GM12878 (cell line): ENCODE data around the gene RAB26. TPM values are rescaled to one million over a fixed set of nuclear protein-coding genes. Genes with fewer than 3 reads are reported as not detected.

ENCODE experiments used
- ATAC-seq: fragments of 200-7000 bp; cut with Tn5 transposase; 3 replicates; pipeline ENCODE4 v1.9.1; 2020; ENCODE audit warnings: mild to moderate bottlenecking, moderate library complexity
- BruUV-seq: library from RNA; stranded (reverse); fragments of 400-500 nt; replicated peaks from 2 replicates; lab custom pipeline; 2021; lab: Mats Ljungman, UMichigan
- CTCF ChIA-PET: fragments of 300-600 bp; sonication (Branson Sonifier 250); formaldehyde crosslinking; extraction: SDS; loops from one replicate; lab custom pipeline; 2021; ENCODE audit warnings: inconsistent platforms; lab: Yijun Ruan, JAX
- POLR2A ChIA-PET: fragments of 350-600 bp; formaldehyde crosslinking; extraction: SDS; loops from one replicate; lab custom pipeline; 2021; ENCODE audit warnings: inconsistent platforms; lab: Charles Lee
- RAD21 ChIA-PET: fragments of 300-600 bp; sonication (Branson Sonifier 250); formaldehyde crosslinking; loops from one replicate; lab custom pipeline; 2023; ENCODE audit warnings: antibody characterized with exemption; ENCODE audit not compliant: unreplicated experiment; lab: Charles Lee
- SMC1A ChIA-PET: fragments of 300-600 bp; sonication (Branson Sonifier 250); formaldehyde crosslinking; loops from one replicate; lab custom pipeline; 2023; ENCODE audit not compliant: unreplicated experiment, uncharacterized antibody; lab: Charles Lee
- DNase-seq: peaks from one replicate; pipeline ENCODE4 v3.0.0-alpha.2; 2011; ENCODE audit warnings: low read depth, low spot score
- FAIRE-seq: peaks from 3 replicates; lab custom pipeline; 2011; peaks lifted over from hg19 to GRCh38; lab: Jason Lieb, UNC
- H2AFZ ChIP-seq: 2 replicates; pipeline ENCODE4 v1.6.0; 2011; ENCODE audit warnings: low read depth, low read length, control low read depth; ENCODE audit not compliant: control insufficient read depth
- H3K27ac ChIP-seq: 2 replicates; pipeline ENCODE4 v1.5.1; 2011; ENCODE audit warnings: control low read depth; ENCODE audit not compliant: control insufficient read depth, insufficient read depth
- H3K27me3 ChIP-seq, 2 experiments: replicated peaks in 1 of 2; 2 replicates each; pipeline versions ENCODE4 v1.6.0 to v1.6.1; 2011; ENCODE audit warnings: low read length in 1 of 2; ENCODE audit not compliant: control insufficient read depth in 2 of 2, insufficient read depth in 2 of 2
- H3K36me3 ChIP-seq, 2 experiments: 2 replicates each; pipeline ENCODE4 v1.5.1; 2011; ENCODE audit warnings: low read length in 1 of 2; ENCODE audit not compliant: control insufficient read depth in 2 of 2, insufficient read depth in 2 of 2
- H3K4me1 ChIP-seq: 2 replicates; pipeline ENCODE4 v1.6.1; 2011; ENCODE audit warnings: mild to moderate bottlenecking, low read length, moderate library complexity, mixed read lengths; ENCODE audit not compliant: control insufficient read depth, insufficient read depth
- H3K4me2 ChIP-seq: 2 replicates; pipeline ENCODE4 v1.6.0; 2011; ENCODE audit warnings: control low read depth; ENCODE audit not compliant: control insufficient read depth, insufficient read depth
- H3K4me3 ChIP-seq: fragments of 200-600 bp; sonication (generic); 2 replicates; pipeline ENCODE4 v1.5.1; 2016
- H3K79me2 ChIP-seq: 2 replicates; pipeline ENCODE4 v1.6.0; 2011; ENCODE audit warnings: low read length; ENCODE audit not compliant: control insufficient read depth, insufficient read depth
- H3K9ac ChIP-seq: 2 replicates; pipeline ENCODE4 v1.8.0; 2011; ENCODE audit warnings: low read length, control low read depth, mixed read lengths; ENCODE audit not compliant: control insufficient read depth, insufficient read depth
- H3K9me3 ChIP-seq: replicated peaks from 3 replicates; pipeline ENCODE4 v1.5.1; 2011; ENCODE audit warnings: mild to moderate bottlenecking, low read length; ENCODE audit not compliant: control insufficient read depth, insufficient read depth
- H4K20me1 ChIP-seq: 2 replicates; pipeline ENCODE4 v1.6.0; 2011; ENCODE audit not compliant: control insufficient read depth, insufficient read depth
- CUX1 ChIP-seq: IDR thresholded peaks from 2 replicates; pipeline ENCODE4 v1.6.1; 2012; ENCODE audit warnings: improper control_type of control experiment, low read depth, low read length; ENCODE audit not compliant: insufficient replicate concordance
- EP300 ChIP-seq, 2 experiments: fragments of 150-350 bp in 1 of 2; IDR thresholded peaks; 2 replicates each; pipeline ENCODE4 v1.6.1; 2011 to 2012; ENCODE audit warnings: low read depth in 2 of 2, low read length in 2 of 2, borderline replicate concordance in 1 of 2, improper control_type of control experiment in 1 of 2, inconsistent platforms in 1 of 2; ENCODE audit not compliant: control insufficient read depth in 1 of 2
- FOXK2 ChIP-seq: fragments of 450-650 bp; IDR thresholded peaks from 2 replicates; pipeline ENCODE4 v1.6.1; 2017; ENCODE audit warnings: mild to moderate bottlenecking, moderate library complexity
- IRF5 ChIP-seq: fragments of 450-650 bp; IDR thresholded peaks from 2 replicates; pipeline ENCODE4 v1.6.1; 2017; ENCODE audit warnings: borderline replicate concordance
- MLLT1 ChIP-seq: fragments of 450-650 bp; IDR thresholded peaks from 2 replicates; pipeline ENCODE4 v1.6.1; 2016; ENCODE audit warnings: mild to moderate bottlenecking
- RELA ChIP-seq: fragments of 450-650 bp; IDR thresholded peaks from 2 replicates; pipeline ENCODE4 v1.8.0; 2014; ENCODE audit warnings: borderline replicate concordance; ENCODE audit not compliant: partially characterized antibody
- SMC3 ChIP-seq: IDR thresholded peaks from 2 replicates; pipeline ENCODE4 v1.6.1; 2011; ENCODE audit warnings: low read length, improper control_type of control experiment, borderline replicate concordance
- STAT3 ChIP-seq: IDR thresholded peaks from 2 replicates; pipeline ENCODE4 v1.6.1; 2011; ENCODE audit warnings: low read depth, low read length, improper control_type of control experiment
- SUZ12 ChIP-seq: fragments of 200-600 bp; sonication (generic); IDR thresholded peaks from one replicate; pipeline ENCODE4 v1.6.1; 2018; ENCODE audit warnings: antibody characterized with exemption, mild to moderate bottlenecking; ENCODE audit not compliant: unreplicated experiment
- ZBTB33 ChIP-seq: fragments of 450-650 bp; IDR thresholded peaks from 2 replicates; pipeline ENCODE4 v1.6.1; 2017; ENCODE audit warnings: mild to moderate bottlenecking
- ZNF217 ChIP-seq: fragments of 450-650 bp; IDR thresholded peaks from 2 replicates; pipeline ENCODE4 v1.6.1; 2017; ENCODE audit warnings: antibody characterized with exemption, mild to moderate bottlenecking
- WGBS: methylation state at CpG from one replicate; pipeline ENCODE4 v1.1.6; 2016; ENCODE audit warnings: low lambda C conversion rate; ENCODE audit not compliant: insufficient replicate concordance, insufficient coverage; ENCODE audit errors: missing lambda C conversion rate; 5-methylcytosine and 5-hydroxymethylcytosine counted together
- in situ Hi-C: fragments of 300-500 bp; cut with MboI; formaldehyde crosslinking; loops from 9 replicates; pipeline ENCODE4 v1.14.3; 2018; ENCODE audit warnings: mixed read lengths
- intact Hi-C: fragments of 100-400 bp; cut with micrococcal nuclease; formaldehyde crosslinking; loops from one replicate; pipeline ENCODE4 v1.14.2; 2022; ENCODE audit not compliant: unreplicated experiment
- polyA plus RNA-seq, 11 experiments: library from polyadenylated mRNA; depleted of rRNA in 4 of 11; unstranded in 6 of 11; stranded (reverse) in 5 of 11; fragments of >200 nt; fragmentation: Nextera tagmentation in 4 of 11; fragmentation: Illumina TruSeq in 1 of 11; extraction: Ambion mirVana in 4 of 11; extraction: Trizol in 1 of 11; gene quantifications; 1 replicate in 1 of 11; 2 replicates in 10 of 11; pipeline versions ENCODE4 v1.2.1 to v1.2.3, GENCODE V29; 2011 to 2016; ENCODE audit warnings: inconsistent platforms in 2 of 11, missing spikeins in 2 of 11, low read depth in 1 of 11
- total RNA-seq, 4 experiments: library from RNA; depleted of rRNA in 3 of 4; stranded (reverse); fragments of >200 nt in 3 of 4; fragmentation: Illumina TruSeq in 1 of 4; extraction: Trizol in 1 of 4; gene quantifications; 2 replicates each; pipeline versions ENCODE4 v1.2.1 to v1.2.3, GENCODE V29; 2013 to 2021
- TF ChIP-seq, protein P1 (sequence below): IDR thresholded peaks from 2 replicates; pipeline ENCODE4 v1.6.1; 2011; ENCODE audit warnings: low read depth, low read length, improper control_type of control experiment, borderline replicate concordance

The RAB26 gene
- total and polyA plus RNA-seq, 10 of the 15 experiments (the other 5 are each of a cell fraction or from before 2014, with no cell fraction given) = 0.13 to 4.5 (median 0.33) TPM; not detected in 1

- BruUV-seq = no TSS peak
- Histone ChIP-seq H3K9me3 (no peaks in the 10 kb centered on the region), H3K4me1 (no peaks in the 10 kb centered on the region; the same call in 1 of the 2 replicates), H3K9ac (no peak overlapping the region), H3K4me3 (no peak overlapping the region), H3K27me3 (peaks cover 12% of the 10 kb centered on the region in 2 experiments), H4K20me1 (no peaks in the 10 kb centered on the region), H3K36me3 (no peaks in the 10 kb centered on the region), H3K27ac (no peak overlapping the region), H3K79me2 (no peaks in the 10 kb centered on the region), H3K4me2 (no peak overlapping the region), H2AFZ (no peak overlapping the region)
- in situ Hi-C loops = no loop called here
- FAIRE-seq (no peak), ATAC-seq (no peak), DNase-seq (no peak)
- WGBS = 40% methylated on average over 14 of the region's 14 CpGs
- POLR2A ChIA-PET = no interaction called here
- CTCF ChIA-PET = interaction anchor here (0.6 kb wide), 1 partner anchor 198 kb away, joined by 3 read pairs; no protein-coding TSS in a partner anchor
- intact Hi-C loops = no loop called here
- RAD21 ChIA-PET = no interaction called here
- SMC1A ChIA-PET = no interaction called here
- TF ChIP-seq, protein P1, sequence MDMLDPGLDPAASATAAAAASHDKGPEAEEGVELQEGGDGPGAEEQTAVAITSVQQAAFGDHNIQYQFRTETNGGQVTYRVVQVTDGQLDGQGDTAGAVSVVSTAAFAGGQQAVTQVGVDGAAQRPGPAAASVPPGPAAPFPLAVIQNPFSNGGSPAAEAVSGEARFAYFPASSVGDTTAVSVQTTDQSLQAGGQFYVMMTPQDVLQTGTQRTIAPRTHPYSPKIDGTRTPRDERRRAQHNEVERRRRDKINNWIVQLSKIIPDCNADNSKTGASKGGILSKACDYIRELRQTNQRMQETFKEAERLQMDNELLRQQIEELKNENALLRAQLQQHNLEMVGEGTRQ = no peak
- TF ChIP-seq FOXK2 (no peak), STAT3 (no peak), ZNF217 (no peak), CUX1 (no peak), SUZ12 (no peak), RELA (no peak), IRF5 (no peak), SMC3 (no peak), EP300 (IDR thresholded peaks at IDR 0.05; ENCODE audit: borderline replicate concordance in 1 of 2, control insufficient read depth in 1 of 2, low read depth in 2 of 2, low read length in 2 of 2) (no peak), MLLT1 (no peak), ZBTB33 (no peak)
Observed at GRCh38 chr16:2199621-2200139, 51.3 kb downstream of the RAB26 start.
